Skeletal muscle tissue (tissue), 2 donors: Measurements from ENCODE around the gene SLC30A2. TPM values are rescaled to one million over a fixed set of nuclear protein-coding genes. Genes with fewer than 3 reads are reported as not detected.

Source experiments
- small RNA-seq: library from RNA; depleted of rRNA; stranded (forward); fragments of <200 nt; gene quantifications from one replicate; pipeline ENCODE3, GENCODE V24; 2014
- total RNA-seq: library from RNA; depleted of rRNA; stranded (reverse); fragments of >200 nt; gene quantifications from one replicate; pipeline ENCODE4 v1.2.3, GENCODE V29; 2014

The SLC30A2 gene
- total RNA-seq, 1 donor from 2014 or later, result under 0.01 TPM

Small RNAs within 50 kb of the gene (small RNA-seq; reads per million reads assigned to genes)
- gene RF00283 (not detected), gene RF00492 (not detected)

Other genes starting within 250 kb of the SLC30A2 start
- gene SELENON, start 245.9 kb downstream of the SLC30A2 start, total RNA-seq, result 9.9 TPM
- 35.0 TPM for gene MTFR1L, start 226.2 kb downstream of the SLC30A2 start, total RNA-seq
- gene AUNIP, start 186.7 kb downstream of the SLC30A2 start, total RNA-seq, result 1.6 TPM
- gene PAQR7, start 170.4 kb downstream of the SLC30A2 start, total RNA-seq, result 7.3 TPM
- 90.3 TPM for gene STMN1, start 139.7 kb downstream of the SLC30A2 start, total RNA-seq
- 33.9 TPM for gene PAFAH2, start 48.1 kb downstream of the SLC30A2 start, total RNA-seq
- gene EXTL1, start 24.3 kb downstream of the SLC30A2 start, total RNA-seq, result 0.52 TPM
- 30.3 TPM for gene TRIM63, start 21.5 kb upstream of the SLC30A2 start, total RNA-seq
- gene PDIK1L, start 65.7 kb upstream of the SLC30A2 start, total RNA-seq, result 7.8 TPM
- 1.0 TPM for gene FAM110D, start 113.0 kb upstream of the SLC30A2 start, total RNA-seq
- gene C1orf232, start 122.8 kb upstream of the SLC30A2 start, total RNA-seq, result not detected
- 21.9 TPM for gene ZNF593, start 123.8 kb upstream of the SLC30A2 start, total RNA-seq
- gene ZNF593OS, start 125.7 kb upstream of the SLC30A2 start, total RNA-seq, result not detected
- gene CNKSR1, start 131.4 kb upstream of the SLC30A2 start, total RNA-seq, result not detected
- not detected for gene CATSPER4, start 144.5 kb upstream of the SLC30A2 start, total RNA-seq
- 25.1 TPM for gene CEP85, start 188.1 kb upstream of the SLC30A2 start, total RNA-seq
- 4.2 TPM for gene SH3BGRL3, start 234.0 kb upstream of the SLC30A2 start, total RNA-seq